H1 (cell line): ENCODE data around the gene TKTL2.
"Not testable (repeated sequence)": the region's sequence is repeated elsewhere in the genome, so short reads cannot be mapped to it uniquely, and the experiment has no call there.

Experiments used
- CTCF ChIP-seq, 3 experiments: IDR thresholded peaks; 1 replicate in 2 of 3; 2 replicates in 1 of 3; pipeline versions ENCODE4 v1.5.1 to v1.6.1; 2011; ENCODE audit warnings: low read length in 3 of 3, mild to moderate bottlenecking in 3 of 3, inconsistent platforms in 2 of 3, low read depth in 1 of 3, moderate library complexity in 1 of 3; ENCODE audit not compliant: insufficient read depth in 1 of 3; ENCODE audit errors: control extremely low read depth in 1 of 3
- KDM1A ChIP-seq: fragments of 200-600, 300-600 bp; sonication (generic); IDR thresholded peaks from 2 replicates; pipeline ENCODE4 v1.7.1; 2016; ENCODE audit warnings: mild to moderate bottlenecking, low read length, borderline replicate concordance
- TAF1 ChIP-seq: IDR thresholded peaks from 2 replicates; pipeline ENCODE4 v1.6.1; 2011; ENCODE audit warnings: mild to moderate bottlenecking, low read depth, low read length
- TBP ChIP-seq: IDR thresholded peaks from 2 replicates; pipeline ENCODE4 v1.6.1; 2011; ENCODE audit warnings: low read depth, low read length, improper control_type of control experiment

GRCh38 chr4:163447023-163447422, 26.5 kb downstream of the TKTL2 start:
- not testable (repeated sequence) for TF ChIP-seq CTCF (IDR thresholded peaks at IDR 0.05; ENCODE audit: control extremely low read depth in 1 of 3, insufficient read depth in 1 of 3, low read depth in 1 of 3, low read length in 3 of 3); TAF1; KDM1A; TBP
